ENCODE results near the gene ECE1.

The ECE1 gene

GRCh38 chr1:21168444-21168843, 121.8 kb downstream of the ECE1 start:
- intact Hi-C loops (cut with DNase I; ENCODE audit: low total_unique reads), result no loop called here

More at GRCh38 chr1:21168444-21168843, 121.8 kb downstream of the ECE1 start:
- Histone ChIP-seq H3K36me3 (peaks cover 0 to 12% (median 11%) of the 10 kb centered on the region in 3 donors), H3K4me3 (no peak overlapping the region), H3K27me3 (no peaks in the 10 kb centered on the region), H3K9me3 (no peaks in the 10 kb centered on the region), H3K27ac (no peak overlapping the region), H3K4me1 (peaks cover 0 to 23% (median 6%) of the 10 kb centered on the region in 4 donors)
- TF ChIP-seq, protein P1, sequence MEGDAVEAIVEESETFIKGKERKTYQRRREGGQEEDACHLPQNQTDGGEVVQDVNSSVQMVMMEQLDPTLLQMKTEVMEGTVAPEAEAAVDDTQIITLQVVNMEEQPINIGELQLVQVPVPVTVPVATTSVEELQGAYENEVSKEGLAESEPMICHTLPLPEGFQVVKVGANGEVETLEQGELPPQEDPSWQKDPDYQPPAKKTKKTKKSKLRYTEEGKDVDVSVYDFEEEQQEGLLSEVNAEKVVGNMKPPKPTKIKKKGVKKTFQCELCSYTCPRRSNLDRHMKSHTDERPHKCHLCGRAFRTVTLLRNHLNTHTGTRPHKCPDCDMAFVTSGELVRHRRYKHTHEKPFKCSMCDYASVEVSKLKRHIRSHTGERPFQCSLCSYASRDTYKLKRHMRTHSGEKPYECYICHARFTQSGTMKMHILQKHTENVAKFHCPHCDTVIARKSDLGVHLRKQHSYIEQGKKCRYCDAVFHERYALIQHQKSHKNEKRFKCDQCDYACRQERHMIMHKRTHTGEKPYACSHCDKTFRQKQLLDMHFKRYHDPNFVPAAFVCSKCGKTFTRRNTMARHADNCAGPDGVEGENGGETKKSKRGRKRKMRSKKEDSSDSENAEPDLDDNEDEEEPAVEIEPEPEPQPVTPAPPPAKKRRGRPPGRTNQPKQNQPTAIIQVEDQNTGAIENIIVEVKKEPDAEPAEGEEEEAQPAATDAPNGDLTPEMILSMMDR (IDR thresholded peaks at IDR 0.05), result no peak
- DNase-seq, result no peak
